ENCODE results near the gene COG7. TPM values are rescaled to one million over a fixed set of nuclear protein-coding genes. Genes with fewer than 3 reads are reported as not detected.
A peak's percentile ranks its signal among the peaks of the same experiment; 100 is the strongest.

Gene COG7
- total and polyA plus RNA-seq, 2 of the 13 experiments (the other 11 are each of a cell fraction or from before 2014, with no cell fraction given), result 12.6 to 54.5 TPM

DNA sequence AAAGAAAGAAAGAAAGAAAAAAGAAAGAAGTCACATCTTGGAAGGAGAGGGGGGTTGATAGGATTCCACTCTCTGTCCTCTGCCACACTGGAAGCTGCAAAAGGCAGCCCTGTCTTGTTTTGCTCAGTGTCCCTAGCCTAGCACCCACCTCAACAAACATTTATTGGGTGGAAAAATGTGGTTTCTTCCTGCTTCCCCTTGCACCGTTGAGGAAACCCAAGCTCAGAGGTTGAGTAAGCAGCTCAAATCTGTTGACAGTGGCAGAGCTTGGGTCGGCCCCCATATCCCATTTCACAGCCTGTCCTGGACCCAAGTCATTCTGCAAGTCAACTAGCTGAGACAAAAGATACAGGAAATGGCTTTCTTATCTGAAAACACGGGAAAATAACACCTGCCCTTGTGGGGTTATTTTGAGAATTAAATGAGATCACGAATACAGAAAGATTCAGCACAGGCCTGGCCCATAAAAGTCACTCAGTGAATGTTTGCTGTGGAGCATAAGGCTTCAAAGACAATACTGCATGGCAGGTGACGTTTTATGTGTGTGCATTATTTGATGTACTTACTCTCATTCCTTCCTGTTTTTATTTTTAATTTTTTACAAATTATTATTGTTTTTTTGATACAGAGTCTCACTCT lies 87.3 kb downstream of the COG7 start:
- TF ChIP-seq, protein P1, sequence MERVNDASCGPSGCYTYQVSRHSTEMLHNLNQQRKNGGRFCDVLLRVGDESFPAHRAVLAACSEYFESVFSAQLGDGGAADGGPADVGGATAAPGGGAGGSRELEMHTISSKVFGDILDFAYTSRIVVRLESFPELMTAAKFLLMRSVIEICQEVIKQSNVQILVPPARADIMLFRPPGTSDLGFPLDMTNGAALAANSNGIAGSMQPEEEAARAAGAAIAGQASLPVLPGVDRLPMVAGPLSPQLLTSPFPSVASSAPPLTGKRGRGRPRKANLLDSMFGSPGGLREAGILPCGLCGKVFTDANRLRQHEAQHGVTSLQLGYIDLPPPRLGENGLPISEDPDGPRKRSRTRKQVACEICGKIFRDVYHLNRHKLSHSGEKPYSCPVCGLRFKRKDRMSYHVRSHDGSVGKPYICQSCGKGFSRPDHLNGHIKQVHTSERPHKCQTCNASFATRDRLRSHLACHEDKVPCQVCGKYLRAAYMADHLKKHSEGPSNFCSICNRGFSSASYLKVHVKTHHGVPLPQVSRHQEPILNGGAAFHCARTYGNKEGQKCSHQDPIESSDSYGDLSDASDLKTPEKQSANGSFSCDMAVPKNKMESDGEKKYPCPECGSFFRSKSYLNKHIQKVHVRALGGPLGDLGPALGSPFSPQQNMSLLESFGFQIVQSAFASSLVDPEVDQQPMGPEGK (CRISPR knock-in tag; IDR thresholded peaks at IDR 0.05), result no peak
- TF ChIP-seq, protein P2, sequence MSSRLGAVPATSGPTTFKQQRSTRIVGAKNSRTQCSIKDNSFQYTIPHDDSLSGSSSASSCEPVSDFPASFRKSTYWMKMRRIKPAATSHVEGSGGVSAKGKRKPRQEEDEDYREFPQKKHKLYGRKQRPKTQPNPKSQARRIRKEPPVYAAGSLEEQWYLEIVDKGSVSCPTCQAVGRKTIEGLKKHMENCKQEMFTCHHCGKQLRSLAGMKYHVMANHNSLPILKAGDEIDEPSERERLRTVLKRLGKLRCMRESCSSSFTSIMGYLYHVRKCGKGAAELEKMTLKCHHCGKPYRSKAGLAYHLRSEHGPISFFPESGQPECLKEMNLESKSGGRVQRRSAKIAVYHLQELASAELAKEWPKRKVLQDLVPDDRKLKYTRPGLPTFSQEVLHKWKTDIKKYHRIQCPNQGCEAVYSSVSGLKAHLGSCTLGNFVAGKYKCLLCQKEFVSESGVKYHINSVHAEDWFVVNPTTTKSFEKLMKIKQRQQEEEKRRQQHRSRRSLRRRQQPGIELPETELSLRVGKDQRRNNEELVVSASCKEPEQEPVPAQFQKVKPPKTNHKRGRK (CRISPR knock-in tag; IDR thresholded peaks at IDR 0.05), result peak; percentile 75; the same call in 1 of the 2 replicates
- Histone ChIP-seq H3K4me1 (ENCODE audit: insufficient read depth, low read length) (no peaks in the 10 kb centered on the region), H3K4me2 (ENCODE audit: low read depth, low read length) (no peak overlapping the region), H3K4me3 (replicated peaks in 1 of 3; ENCODE audit: insufficient read depth in 1 of 3, low read depth in 2 of 3, low read length in 3 of 3) (no peak overlapping the region), H3K27ac (ENCODE audit: extremely low read length, insufficient read depth, low read length) (no peak overlapping the region), H3K9ac (ENCODE audit: insufficient read depth, low read depth, low read length) (no peak overlapping the region), H2AFZ (ENCODE audit: low read length) (no peak overlapping the region), H3K9me3 (ENCODE audit: low read length) (no peaks in the 10 kb centered on the region), H3K27me3 (ENCODE audit: control insufficient read depth in 1 of 2, insufficient read depth in 2 of 2, low read length in 2 of 2) (peaks cover 3 to 24% of the 10 kb centered on the region in 2 experiments), H3K36me3 (replicated peaks in 1 of 2; ENCODE audit: control insufficient read depth in 1 of 2, insufficient read depth in 2 of 2, low read length in 2 of 2) (no peaks in the 10 kb centered on the region), H4K20me1 (ENCODE audit: insufficient read depth, low read length) (no peaks in the 10 kb centered on the region), H3K79me2 (ENCODE audit: insufficient read depth, low read length) (no peaks in the 10 kb centered on the region)
- 6% methylated on average over 5 of the region's 5 CpGs for WGBS (ENCODE audit: low lambda C conversion rate)
- ATAC-seq, result 0 out of 3 replicates have a peak, but pooled peaks have one; percentile 24
- intact Hi-C loops (cut with micrococcal nuclease; ENCODE audit: unreplicated experiment), result loop anchor here (1.0 kb wide), 1 partner anchor 41 kb away; no protein-coding TSS in a partner anchor
- FAIRE-seq, result no peak
- POLR2A ChIA-PET, result no interaction called here
- CTCF ChIA-PET (ENCODE audit: low intra/inter-chr PET ratio, low total read pairs), result no interaction called here
- BruUV-seq (replicated peaks), result no TSS peak
- no peak for DNase-seq (ENCODE audit: low spot score)
- in situ Hi-C loops (cut with HindIII; ENCODE audit: extremely low pct_ligation_motif_present, low pct_unique_long_range_greater_than_20kb), result no loop called here

All from HepG2 (cell line).